Testis (tissue), 3 donors: Measurements from ENCODE around the gene MMP1. TPM values are rescaled to one million over a fixed set of nuclear protein-coding genes. Genes with fewer than 3 reads are reported as not detected.
"Not testable (repeated sequence)": the region's sequence is repeated elsewhere in the genome, so short reads cannot be mapped to it uniquely, and the experiment has no call there.

Experiments
- DNase-seq: peaks from one replicate; pipeline ENCODE4 v3.0.0-alpha.2; 2019
- H3K27ac ChIP-seq, 2 donors: fragments of 200-600 bp; sonication (generic); one replicate each; pipeline ENCODE4 v1.5.1; 2019
- H3K27me3 ChIP-seq: fragments of 200-600 bp; sonication (generic); one replicate; pipeline ENCODE4 v1.5.1; 2019
- H3K36me3 ChIP-seq: fragments of 200-600 bp; sonication (generic); one replicate; pipeline ENCODE4 v1.5.1; 2017; ENCODE audit warnings: low read depth; ENCODE audit errors: missing control alignments
- H3K4me1 ChIP-seq: fragments of 200-600 bp; sonication (generic); one replicate; pipeline ENCODE4 v1.5.1; 2019
- H3K4me3 ChIP-seq, 2 donors: fragments of 200-600 bp; sonication (generic); one replicate each; pipeline ENCODE4 v1.5.1; 2017 to 2019
- H3K9me3 ChIP-seq: fragments of 200-600 bp; sonication (generic); one replicate; pipeline ENCODE4 v1.5.1; 2017
- CTCF ChIP-seq, 3 experiments: fragments of 450-650 bp in 2 of 3; fragments of 200-600 bp in 1 of 3; sonication (generic) in 1 of 3; IDR thresholded peaks; one replicate each; pipeline ENCODE4 v1.5.1; 2016 to 2019; ENCODE audit warnings: antibody characterized with exemption in 3 of 3, mild to moderate bottlenecking in 2 of 3, moderate library complexity in 1 of 3
- POLR2A ChIP-seq: fragments of 450-650 bp; IDR thresholded peaks from one replicate; pipeline ENCODE4 v1.6.1; 2017; ENCODE audit warnings: antibody characterized with exemption, mild to moderate bottlenecking, moderate library complexity
- WGBS, 2 donors: methylation state at CpG; one replicate each; pipeline ENCODE4 v1.1.5; 2018; 5-methylcytosine and 5-hydroxymethylcytosine counted together
- intact Hi-C: fragments of 100-400 bp; cut with DNase I; formaldehyde crosslinking; loops from one replicate; pipeline ENCODE4 v1.15.1; 2023; ENCODE audit warnings: low total_unique reads
- polyA plus RNA-seq: library from polyadenylated mRNA; stranded (reverse); fragments of 350-450 nt; fragmentation: Illumina TruSeq; extraction: RNeasy Lipid Tissue Mini Kit (QIAGEN cat#74804); gene quantifications from one replicate; pipeline ENCODE4 v1.2.3, GENCODE V29; 2014; ENCODE audit warnings: low read depth, low replicate concordance; ENCODE audit not compliant: insufficient read depth
- total RNA-seq, 2 donors: library from RNA; depleted of rRNA; stranded (reverse); fragments of >200 nt; gene quantifications; one replicate each; pipeline ENCODE4 v1.2.3, GENCODE V29; 2016

MMP1 gene
- total and polyA plus RNA-seq, 3 donors from 2014 or later: 0.21 to 0.31 TPM; not detected in 1

GRCh38 chr11:102757823-102758549 lies 40.0 kb downstream of the MMP1 start:
- DNase-seq: no peak
- Histone ChIP-seq H3K4me3 (no peak overlapping the region), H3K9me3 (no peaks in the 10 kb centered on the region), H3K4me1 (no peaks in the 10 kb centered on the region), H3K27ac (no peak overlapping the region), H3K36me3 (no peaks in the 10 kb centered on the region), H3K27me3 (no peaks in the 10 kb centered on the region)
- intact Hi-C loops: no loop called here
- 74 to 87% methylated on average over 2 of the region's 2 CpGs for WGBS, 2 donors
- TF ChIP-seq CTCF (IDR thresholded peaks at IDR 0.05): no peak
- TF ChIP-seq POLR2A: no peak

GRCh38 chr11:102753267-102753666 lies 44.7 kb downstream of the MMP1 start:
- 89 to 100% methylated on average over 1 of the region's 1 CpG for WGBS, 2 donors
- DNase-seq: no peak
- no peaks in the 10 kb centered on the region for H3K4me1 ChIP-seq
- H3K27ac ChIP-seq: no peak overlapping the region
- no peak overlapping the region for H3K4me3 ChIP-seq
- intact Hi-C loops: no loop called here
- H3K36me3 ChIP-seq: no peaks in the 10 kb centered on the region
- no peaks in the 10 kb centered on the region for H3K9me3 ChIP-seq
- TF ChIP-seq CTCF (IDR thresholded peaks at IDR 0.05): no peak
- no peak for TF ChIP-seq POLR2A
- H3K27me3 ChIP-seq: no peaks in the 10 kb centered on the region

- intact Hi-C loops: no loop called here
- Histone ChIP-seq H3K36me3 (no peaks in the 10 kb centered on the region), H3K27ac (no peak overlapping the region), H3K4me1 (no peaks in the 10 kb centered on the region), H3K9me3 (no peaks in the 10 kb centered on the region), H3K27me3 (no peaks in the 10 kb centered on the region), H3K4me3 (no peak overlapping the region)
- no peak for TF ChIP-seq CTCF (IDR thresholded peaks at IDR 0.05)
- TF ChIP-seq POLR2A: no peak
- no peak for DNase-seq
Measured at GRCh38 chr11:102751673-102752072, 46.3 kb downstream of the MMP1 start.

- intact Hi-C loops: no loop called here
- H3K36me3 ChIP-seq: no peaks in the 10 kb centered on the region
- no peaks in the 10 kb centered on the region for H3K9me3 ChIP-seq
- no peak for TF ChIP-seq CTCF (IDR thresholded peaks at IDR 0.05)
- no peak for TF ChIP-seq POLR2A
- H3K4me3 ChIP-seq: no peak overlapping the region
- no peaks in the 10 kb centered on the region for H3K4me1 ChIP-seq
- no peak for DNase-seq
- H3K27me3 ChIP-seq: no peaks in the 10 kb centered on the region
- no peak overlapping the region for H3K27ac ChIP-seq
Measured at GRCh38 chr11:102749101-102749722, 48.7 kb downstream of the MMP1 start.

GRCh38 chr11:102746746-102747578 lies 51.0 kb downstream of the MMP1 start:
- DNase-seq, H3K4me3 ChIP-seq, H3K9me3 ChIP-seq, H3K36me3 ChIP-seq, H3K27me3 ChIP-seq, H3K4me1 ChIP-seq, H3K27ac ChIP-seq, intact Hi-C loops: not testable (repeated sequence)
- 72 to 85% methylated on average over 24 to 30 of the region's 32 CpGs for WGBS, 2 donors
